Esophagus muscularis mucosa (tissue), 4 donors: ENCODE data around the gene RAB17. TPM values are rescaled to one million over a fixed set of nuclear protein-coding genes. Genes with fewer than 3 reads are reported as not detected.

Experiments used
- DNase-seq: peaks from one replicate; pipeline ENCODE4 v3.0.0-alpha.2; 2017; ENCODE audit errors: extremely low spot score
- H3K27ac ChIP-seq, 4 donors: fragments of 200-600 bp; sonication (generic); replicated peaks in 1 of 4; 1 replicate in 3 of 4; 2 replicates in 1 of 4; pipeline ENCODE4 v1.5.1; 2016 to 2019; ENCODE audit warnings: mild to moderate bottlenecking in 1 of 4
- H3K27me3 ChIP-seq, 4 donors: fragments of 200-600 bp; sonication (generic); one replicate each; pipeline versions ENCODE4 v1.5.1 to v1.6.0; 2016 to 2019
- H3K36me3 ChIP-seq, 4 donors: fragments of 200-600 bp; sonication (generic); one replicate each; pipeline ENCODE4 v1.5.1; 2016 to 2019
- H3K4me1 ChIP-seq, 4 donors: fragments of 200-600 bp; sonication (generic); one replicate each; pipeline ENCODE4 v1.5.1; 2016 to 2019
- H3K4me3 ChIP-seq, 4 donors: fragments of 200-600 bp; sonication (generic); 1 replicate in 2 of 4; 2 replicates in 2 of 4; pipeline ENCODE4 v1.5.1; 2016 to 2019; ENCODE audit warnings: mild to moderate bottlenecking in 4 of 4, moderate library complexity in 1 of 4
- H3K9me3 ChIP-seq, 4 donors: fragments of 200-600 bp; sonication (generic); 1 replicate in 3 of 4; 2 replicates in 1 of 4; pipeline ENCODE4 v1.5.1; 2016 to 2019
- CTCF ChIP-seq, 3 experiments: fragments of 200-600 bp in 2 of 3; fragments of 450-650 bp in 1 of 3; sonication (generic) in 2 of 3; IDR thresholded peaks; one replicate each; pipeline ENCODE4 v1.5.1; 2017 to 2019; ENCODE audit warnings: antibody characterized with exemption in 3 of 3, mild to moderate bottlenecking in 2 of 3, moderate library complexity in 1 of 3
- EP300 ChIP-seq: sonication (generic); formaldehyde crosslinking; IDR thresholded peaks from one replicate; pipeline ENCODE4 v1.6.1; 2017; ENCODE audit warnings: antibody characterized with exemption
- POLR2A ChIP-seq: fragments of 450-650 bp; IDR thresholded peaks from one replicate; pipeline ENCODE4 v1.6.1; 2017; ENCODE audit warnings: antibody characterized with exemption, moderate library complexity, mild to moderate bottlenecking, low read depth
- POLR2AphosphoS5 ChIP-seq, 2 donors: sonication (generic); formaldehyde crosslinking; IDR thresholded peaks; one replicate each; pipeline ENCODE4 v1.6.1; 2017; ENCODE audit warnings: antibody characterized with exemption in 2 of 2
- WGBS: methylation state at CpG from one replicate; pipeline ENCODE4 v1.1.5; 2018; 5-methylcytosine and 5-hydroxymethylcytosine counted together
- intact Hi-C: fragments of 100-400 bp; cut with DNase I; formaldehyde crosslinking; loops from one replicate; pipeline ENCODE4 v1.15.1; 2023
- total RNA-seq, 4 donors: library from RNA; depleted of rRNA; stranded (reverse); fragments of >200 nt; gene quantifications; one replicate each; pipeline versions ENCODE4 v1.1.0 to v1.2.1, GENCODE V29; 2016

RAB17 gene
- total RNA-seq, 4 donors from 2014 or later = 0.83 to 3.7 (median 1.4) TPM

- TF ChIP-seq POLR2A = no peak
- TF ChIP-seq EP300 = no peak
- no peak for TF ChIP-seq CTCF (IDR thresholded peaks at IDR 0.05)
- TF ChIP-seq POLR2AphosphoS5 (IDR thresholded peaks at IDR 0.05) = no peak
- H3K27ac ChIP-seq = no peak overlapping the region
- H3K27me3 ChIP-seq = no peaks in the 10 kb centered on the region
- no peak overlapping the region for H3K4me3 ChIP-seq
- peaks cover 15 to 30% (median 26%) of the 10 kb centered on the region in 4 donors for H3K4me1 ChIP-seq
- intact Hi-C loops = loop anchor here (10.0 kb wide), 3 partner anchors 159 to 479 kb away; partner anchors contain the start of gene COL6A3
- DNase-seq = no peak
- WGBS = 87% methylated on average over 8 of the region's 8 CpGs
- H3K36me3 ChIP-seq = no peaks in the 10 kb centered on the region
- no peaks in the 10 kb centered on the region for H3K9me3 ChIP-seq
Observed at GRCh38 chr2:237573721-237574415, 16.7 kb downstream of the RAB17 start.

GRCh38 chr2:237572742-237573101 is 17.8 kb downstream of the RAB17 start:
- H3K27ac ChIP-seq = no peak overlapping the region
- no peaks in the 10 kb centered on the region for H3K27me3 ChIP-seq
- H3K9me3 ChIP-seq = no peaks in the 10 kb centered on the region
- no peak overlapping the region for H3K4me3 ChIP-seq
- no peak for DNase-seq
- TF ChIP-seq POLR2AphosphoS5 (IDR thresholded peaks at IDR 0.05) (no peak), EP300 (no peak), POLR2A (no peak), CTCF (IDR thresholded peaks at IDR 0.05) (no peak)
- H3K4me1 ChIP-seq = peaks cover 15 to 30% (median 26%) of the 10 kb centered on the region in 4 donors
- intact Hi-C loops = loop anchor here (1.0 to 10.0 kb wide), 4 partner anchors 59 to 478 kb away; partner anchors contain the start of gene COL6A3
- H3K36me3 ChIP-seq = no peaks in the 10 kb centered on the region
- 94% methylated on average over 4 of the region's 4 CpGs for WGBS

- Histone ChIP-seq H3K27ac (no peak overlapping the region), H3K4me3 (peak overlapping the region in 2 of 4 donors; percentile 24 to 32), H3K27me3 (no peaks in the 10 kb centered on the region), H3K4me1 (peaks cover 15 to 30% (median 26%) of the 10 kb centered on the region in 4 donors), H3K36me3 (no peaks in the 10 kb centered on the region), H3K9me3 (no peaks in the 10 kb centered on the region)
- no peak for DNase-seq
- peak; percentile 99 for TF ChIP-seq CTCF (IDR thresholded peaks at IDR 0.05)
- TF ChIP-seq EP300 = no peak
- peak in 1 of 2 donors; percentile 56 for TF ChIP-seq POLR2AphosphoS5 (IDR thresholded peaks at IDR 0.05)
- TF ChIP-seq POLR2A = no peak
- intact Hi-C loops = loop anchor here (1.0 to 10.0 kb wide), 4 partner anchors 59 to 477 kb away; partner anchors contain the start of gene COL6A3
- WGBS = 18% methylated on average over 14 of the region's 24 CpGs
Observed at GRCh38 chr2:237572021-237572741, 18.4 kb downstream of the RAB17 start.

- Histone ChIP-seq H3K4me1 (peaks cover 15 to 30% (median 26%) of the 10 kb centered on the region in 4 donors), H3K27ac (no peak overlapping the region), H3K36me3 (no peaks in the 10 kb centered on the region), H3K4me3 (no peak overlapping the region), H3K27me3 (no peaks in the 10 kb centered on the region), H3K9me3 (no peaks in the 10 kb centered on the region)
- intact Hi-C loops = loop anchor here (10.0 kb wide), 3 partner anchors 157 to 477 kb away; partner anchors contain the start of gene COL6A3
- DNase-seq = no peak
- TF ChIP-seq CTCF (IDR thresholded peaks at IDR 0.05) (no peak), POLR2AphosphoS5 (IDR thresholded peaks at IDR 0.05) (no peak), POLR2A (no peak), EP300 (no peak)
- WGBS = 86% methylated on average over 7 of the region's 7 CpGs
Observed at GRCh38 chr2:237571551-237571950, 19.0 kb downstream of the RAB17 start.
